GM18498 (cell line): ENCODE results near the gene DLGAP5.

ENCODE experiments used
- ATAC-seq: cut with Tn5 transposase; IDR thresholded peaks from one replicate; pipeline ENCODE4 v1.9.1; 2021; ENCODE audit warnings: mild to moderate bottlenecking, moderate library complexity; ENCODE audit not compliant: unreplicated experiment

The DLGAP5 gene, protein sequence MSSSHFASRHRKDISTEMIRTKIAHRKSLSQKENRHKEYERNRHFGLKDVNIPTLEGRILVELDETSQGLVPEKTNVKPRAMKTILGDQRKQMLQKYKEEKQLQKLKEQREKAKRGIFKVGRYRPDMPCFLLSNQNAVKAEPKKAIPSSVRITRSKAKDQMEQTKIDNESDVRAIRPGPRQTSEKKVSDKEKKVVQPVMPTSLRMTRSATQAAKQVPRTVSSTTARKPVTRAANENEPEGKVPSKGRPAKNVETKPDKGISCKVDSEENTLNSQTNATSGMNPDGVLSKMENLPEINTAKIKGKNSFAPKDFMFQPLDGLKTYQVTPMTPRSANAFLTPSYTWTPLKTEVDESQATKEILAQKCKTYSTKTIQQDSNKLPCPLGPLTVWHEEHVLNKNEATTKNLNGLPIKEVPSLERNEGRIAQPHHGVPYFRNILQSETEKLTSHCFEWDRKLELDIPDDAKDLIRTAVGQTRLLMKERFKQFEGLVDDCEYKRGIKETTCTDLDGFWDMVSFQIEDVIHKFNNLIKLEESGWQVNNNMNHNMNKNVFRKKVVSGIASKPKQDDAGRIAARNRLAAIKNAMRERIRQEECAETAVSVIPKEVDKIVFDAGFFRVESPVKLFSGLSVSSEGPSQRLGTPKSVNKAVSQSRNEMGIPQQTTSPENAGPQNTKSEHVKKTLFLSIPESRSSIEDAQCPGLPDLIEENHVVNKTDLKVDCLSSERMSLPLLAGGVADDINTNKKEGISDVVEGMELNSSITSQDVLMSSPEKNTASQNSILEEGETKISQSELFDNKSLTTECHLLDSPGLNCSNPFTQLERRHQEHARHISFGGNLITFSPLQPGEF

DNA sequence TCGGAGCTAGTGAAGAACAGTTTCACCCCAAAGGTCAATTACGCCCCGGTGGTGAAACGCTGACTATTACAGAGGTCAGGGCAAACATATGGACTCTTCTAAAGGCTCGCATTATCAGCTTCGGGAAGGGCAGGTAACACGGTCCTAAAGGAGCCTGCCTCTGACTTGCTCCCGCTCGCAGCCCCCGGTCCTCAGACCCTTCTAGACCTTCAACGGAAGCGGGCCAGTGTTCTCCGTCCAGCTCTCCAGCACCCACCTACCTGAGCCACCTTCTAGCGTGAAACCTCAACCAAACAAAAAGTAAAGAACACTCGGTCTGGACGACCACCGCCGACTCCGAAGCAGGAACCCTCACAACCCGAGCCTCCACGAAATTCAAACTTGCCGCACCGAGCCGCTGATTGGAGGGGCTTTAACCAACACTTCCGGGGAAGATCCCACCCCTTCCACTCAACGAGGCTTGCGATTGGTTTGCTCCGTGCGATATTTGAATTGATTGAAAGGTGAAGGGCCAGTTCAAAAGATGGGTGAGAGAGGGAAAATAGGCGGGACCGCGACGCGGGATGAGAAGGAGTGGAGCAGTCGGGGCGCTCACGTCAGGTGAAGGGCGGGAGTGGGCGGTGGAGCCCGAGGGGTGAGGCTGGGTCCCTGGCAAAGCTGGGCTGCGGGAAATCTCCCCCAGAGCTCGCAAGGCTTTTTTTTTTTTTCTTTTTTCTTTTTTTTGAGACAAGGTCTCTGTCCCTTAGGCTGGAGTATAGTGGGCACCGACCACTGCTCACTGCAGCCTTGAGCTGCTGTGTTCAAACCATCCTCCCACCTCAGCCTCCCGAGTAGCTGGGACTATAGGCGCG, at the start of gene DLGAP5:
DLGAP5 (minus strand) TSS at position 383 of the 851 bp plus-strand sequence. CDS start 2,406 bp downstream, outside the sequence.
- ATAC-seq = peak; percentile 97

DNA sequence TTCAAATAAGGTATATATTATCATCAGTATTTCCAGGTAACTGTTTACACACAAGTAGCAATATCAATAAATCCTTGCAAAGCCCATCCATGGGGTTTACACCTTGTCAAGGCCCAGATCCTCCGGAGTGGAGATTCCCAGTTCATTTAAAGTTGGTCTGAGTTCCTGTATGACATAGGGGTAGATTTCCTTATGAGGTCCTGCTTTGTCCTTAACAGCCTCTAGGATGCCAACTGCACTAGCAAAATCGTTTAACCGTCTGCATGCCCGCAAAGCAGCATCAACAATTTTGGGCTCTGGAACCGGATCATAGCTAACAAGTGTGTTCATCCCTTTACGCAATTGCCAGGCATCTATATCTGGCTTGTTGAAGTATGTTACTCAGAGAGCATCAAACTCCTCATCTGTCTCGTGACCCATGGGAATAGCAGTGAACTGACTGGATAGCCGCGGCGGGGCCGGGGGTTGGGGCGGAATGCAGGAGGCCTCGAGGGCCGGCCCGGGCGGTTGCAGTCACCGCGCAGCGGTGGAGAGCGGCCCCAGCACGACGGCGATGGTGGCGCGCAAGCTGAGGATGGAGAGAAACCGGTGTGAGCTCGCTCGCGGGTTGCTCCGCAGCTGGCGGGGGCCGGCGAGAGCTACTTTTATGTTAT, 49.3 kb upstream of the DLGAP5 start:
- ATAC-seq = no peak

DNA sequence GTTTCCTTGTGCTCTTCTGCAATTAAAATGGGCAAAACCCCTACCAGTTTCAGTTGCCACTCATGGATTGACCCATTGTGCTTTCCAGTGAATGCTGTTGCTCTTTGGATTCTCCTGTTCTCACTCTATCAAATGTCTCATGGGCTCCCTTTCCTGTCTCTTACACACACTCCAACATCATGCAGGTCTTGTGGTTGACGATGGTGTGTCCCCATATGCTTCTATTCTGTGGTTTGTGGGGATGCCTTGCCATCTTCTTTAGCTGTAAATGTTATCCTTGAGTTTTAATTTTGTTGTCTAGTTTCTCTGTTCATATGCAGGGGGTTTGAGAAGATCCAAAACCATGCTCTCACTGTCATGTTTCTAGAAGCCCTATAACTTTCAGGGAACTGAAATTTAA, 47.9 kb upstream of the DLGAP5 start:
- no peak for ATAC-seq

DNA sequence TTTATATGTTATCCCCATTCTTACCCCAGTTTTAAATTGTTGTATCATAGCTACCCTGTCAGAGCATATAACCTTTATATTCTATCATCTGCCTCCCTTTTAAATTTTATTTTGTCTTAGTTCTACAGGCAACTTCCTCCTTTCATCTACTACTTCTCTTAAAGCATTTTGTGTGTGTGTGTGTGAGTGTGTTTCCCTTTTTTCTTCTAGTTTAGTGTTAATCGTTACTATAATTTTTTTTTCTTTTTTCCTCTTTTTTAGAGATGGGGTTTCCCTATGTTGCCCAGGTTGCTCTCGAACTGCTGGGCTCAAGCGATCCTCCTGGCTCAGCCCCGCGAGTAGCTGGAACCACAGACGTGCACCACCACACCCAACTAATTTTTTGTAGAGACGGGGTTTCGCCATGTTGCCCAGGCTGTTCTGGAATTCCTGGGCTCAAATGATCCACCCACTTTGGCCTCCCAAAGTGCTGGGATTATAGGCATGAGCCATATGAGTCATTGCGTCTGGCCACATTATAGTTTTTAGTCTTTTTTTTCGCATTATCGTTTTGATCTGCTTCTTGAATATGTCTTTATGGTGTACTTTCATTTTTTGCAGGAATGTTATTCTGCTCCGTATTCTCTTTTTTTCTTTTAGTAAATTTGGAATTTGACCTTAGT, 46.8 kb upstream of the DLGAP5 start:
- ATAC-seq = no peak

DNA sequence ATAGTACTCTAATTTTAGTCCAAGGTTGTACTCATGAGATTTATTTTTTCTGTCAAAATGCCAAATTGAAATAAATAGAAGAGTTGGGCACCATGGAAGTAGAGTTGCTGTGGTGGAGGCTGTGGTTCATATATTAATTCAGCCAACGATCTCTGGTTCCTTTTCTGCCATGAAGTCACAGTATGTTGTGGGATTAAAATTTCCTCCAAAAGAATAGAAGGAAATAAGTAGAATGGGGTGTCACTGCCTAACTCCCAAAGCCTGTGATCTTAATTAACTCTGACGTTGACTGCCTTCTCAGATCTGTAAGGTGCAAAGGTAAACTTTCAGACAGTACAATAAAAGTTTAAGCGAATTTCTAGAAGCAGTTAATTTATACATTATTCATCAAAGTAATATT, 42.2 kb upstream of the DLGAP5 start:
- no peak for ATAC-seq

DNA sequence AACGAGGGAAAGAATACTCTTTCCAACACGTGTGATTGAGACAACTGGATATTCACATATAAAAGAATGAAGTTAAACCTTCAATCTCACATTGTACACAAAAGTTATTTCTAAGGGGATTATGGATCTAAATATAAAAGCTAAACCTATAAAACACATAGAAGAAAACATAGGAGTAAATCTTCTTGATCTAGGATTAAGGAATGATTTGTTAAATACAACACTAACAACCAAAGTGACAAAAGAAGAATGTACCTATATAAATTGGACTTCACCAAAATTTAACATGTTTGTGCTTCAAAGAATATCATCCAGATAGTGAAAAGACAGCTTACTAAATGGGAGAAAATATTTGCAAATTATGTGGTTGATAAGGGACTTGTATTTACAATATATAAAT, 36.9 kb upstream of the DLGAP5 start:
- no peak for ATAC-seq

DNA sequence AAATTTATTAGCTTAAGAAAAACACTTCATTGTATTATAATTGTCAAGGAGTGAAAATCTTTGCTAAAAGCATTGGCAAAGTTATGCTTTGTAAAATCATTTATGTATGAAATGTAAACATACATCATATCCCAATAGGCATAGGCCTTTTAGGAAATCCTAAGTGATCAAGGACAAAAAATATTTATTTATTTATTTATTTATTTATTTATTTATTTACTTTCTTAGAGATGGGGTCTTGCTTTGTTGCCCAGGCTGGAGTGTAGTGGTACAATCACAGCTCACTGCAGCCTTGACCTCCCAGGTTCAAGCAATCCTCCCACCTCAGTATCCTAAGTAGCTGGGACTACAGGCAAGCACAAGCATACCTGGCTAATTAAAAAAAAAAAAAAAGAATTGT, 32.0 kb upstream of the DLGAP5 start:
- ATAC-seq = no peak

DNA sequence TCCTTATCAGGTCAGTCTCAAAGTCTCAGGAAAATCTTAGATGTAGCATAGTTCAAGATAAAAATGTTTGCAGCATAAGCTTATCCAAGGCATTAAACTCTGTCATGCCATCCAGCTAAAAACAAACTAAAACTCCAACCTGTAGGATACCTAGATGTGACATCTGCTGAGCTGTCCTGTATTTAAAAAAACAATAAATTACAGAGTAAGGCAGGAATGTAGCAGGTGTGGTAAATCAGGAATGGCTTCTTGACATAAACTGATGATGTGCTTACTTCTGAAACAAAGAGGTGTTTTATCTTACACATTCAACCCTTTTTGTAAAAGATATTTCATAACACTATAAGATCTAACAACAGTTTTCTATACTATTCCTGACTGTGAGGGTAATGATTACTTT, 30.6 kb upstream of the DLGAP5 start:
- ATAC-seq = no peak

DNA sequence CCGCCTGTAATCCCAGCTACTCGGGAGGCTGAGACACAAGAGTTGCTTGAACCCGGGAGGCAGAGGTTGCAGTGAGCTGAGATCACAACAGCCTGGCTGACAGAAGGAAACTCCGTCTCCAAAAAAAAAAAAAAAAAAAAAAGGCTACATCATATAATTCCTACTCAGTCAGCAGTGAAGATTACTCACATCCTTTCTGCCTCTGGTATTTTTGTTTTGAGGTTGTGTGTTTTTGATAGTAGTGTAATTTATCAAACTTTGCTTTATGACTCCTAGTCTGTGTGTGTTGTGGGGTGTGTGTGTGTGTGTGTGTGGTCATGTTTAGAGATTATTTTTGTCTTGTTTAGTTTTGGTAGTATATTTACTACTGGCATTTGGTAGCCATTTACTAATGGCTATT, 29.8 kb upstream of the DLGAP5 start:
- ATAC-seq = no peak

DNA sequence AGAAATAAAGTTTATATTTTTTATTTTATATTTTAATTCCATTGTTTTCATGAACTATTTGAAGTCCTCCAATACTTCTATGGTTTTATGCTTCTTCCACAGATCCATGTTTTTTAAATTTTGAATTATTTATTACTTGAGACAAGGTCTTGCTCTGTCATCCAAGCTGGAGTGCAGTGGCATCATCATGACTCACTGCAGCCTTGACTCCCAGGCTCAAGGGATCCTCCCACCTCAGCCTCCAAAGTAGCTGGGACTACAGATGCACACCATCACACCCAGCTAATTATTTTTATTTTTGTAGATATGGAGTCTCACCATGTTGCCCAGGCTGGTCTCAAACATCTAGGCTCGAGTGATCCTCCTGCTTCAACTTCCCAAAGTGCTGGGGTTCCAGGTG, 28.8 kb upstream of the DLGAP5 start:
- no peak for ATAC-seq

DNA sequence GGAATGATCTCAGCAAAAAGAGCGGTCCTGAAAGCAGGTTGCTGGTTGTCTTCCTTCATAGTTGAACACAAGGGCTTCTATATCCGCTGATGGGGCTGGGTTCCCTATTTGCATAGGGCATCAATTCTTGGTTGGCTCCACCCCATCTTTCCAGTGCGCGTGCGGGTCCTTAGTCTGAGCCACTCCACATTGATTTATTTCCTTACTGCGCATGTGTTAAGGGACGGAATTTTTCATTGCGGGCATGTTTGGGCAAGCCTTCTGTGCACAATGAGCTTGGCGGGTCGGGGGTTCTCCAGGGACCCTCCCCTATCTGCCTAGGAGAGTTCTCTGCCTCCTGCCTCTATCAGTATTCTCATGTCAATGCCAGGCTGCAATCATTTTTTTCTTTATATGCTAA, 21.2 kb upstream of the DLGAP5 start:
- ATAC-seq = no peak

DNA sequence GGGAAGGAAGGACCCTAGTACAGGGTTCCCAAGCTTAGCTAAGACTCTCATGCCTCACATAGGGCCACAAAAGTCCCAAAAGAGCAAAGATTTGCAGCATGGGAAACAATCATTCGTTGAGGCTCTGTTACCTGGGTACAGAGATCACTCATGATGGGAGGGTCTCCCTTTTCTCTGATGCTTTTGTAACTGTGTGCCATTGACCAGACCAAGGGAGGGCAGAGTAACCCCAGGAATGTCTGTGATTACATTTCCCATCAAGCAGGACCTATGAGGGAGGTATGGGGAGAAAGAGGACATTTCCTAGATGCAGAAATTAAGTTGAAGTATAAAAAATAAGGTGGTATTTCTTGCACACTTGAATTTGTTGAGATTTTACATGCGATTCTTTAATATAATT, 16.4 kb upstream of the DLGAP5 start:
- no peak for ATAC-seq

DNA sequence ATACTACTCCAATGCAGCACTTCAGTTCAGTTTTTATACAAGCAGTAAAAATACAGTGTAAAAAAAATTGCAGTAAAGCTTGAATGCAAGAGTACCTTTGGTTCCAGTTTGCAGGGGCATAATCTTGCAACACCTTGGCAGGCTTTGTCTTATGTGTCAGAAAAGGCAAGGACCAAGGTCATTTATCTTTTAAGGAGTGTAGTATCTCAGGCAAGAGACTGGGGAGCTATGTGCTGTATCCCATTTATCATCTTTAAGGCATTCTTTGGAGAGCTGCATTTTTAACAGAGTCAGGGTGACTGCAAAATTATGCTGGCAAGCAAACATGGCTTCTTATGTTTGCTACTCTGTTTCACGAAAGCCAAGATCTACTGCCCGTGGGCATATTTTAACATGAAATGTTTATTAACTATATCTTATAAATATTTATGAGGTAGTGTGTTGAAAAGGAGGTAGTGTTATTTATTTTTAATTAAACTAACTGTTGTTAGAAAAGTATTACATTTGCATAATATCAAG, 14.8 kb upstream of the DLGAP5 start:
- no peak for ATAC-seq

DNA sequence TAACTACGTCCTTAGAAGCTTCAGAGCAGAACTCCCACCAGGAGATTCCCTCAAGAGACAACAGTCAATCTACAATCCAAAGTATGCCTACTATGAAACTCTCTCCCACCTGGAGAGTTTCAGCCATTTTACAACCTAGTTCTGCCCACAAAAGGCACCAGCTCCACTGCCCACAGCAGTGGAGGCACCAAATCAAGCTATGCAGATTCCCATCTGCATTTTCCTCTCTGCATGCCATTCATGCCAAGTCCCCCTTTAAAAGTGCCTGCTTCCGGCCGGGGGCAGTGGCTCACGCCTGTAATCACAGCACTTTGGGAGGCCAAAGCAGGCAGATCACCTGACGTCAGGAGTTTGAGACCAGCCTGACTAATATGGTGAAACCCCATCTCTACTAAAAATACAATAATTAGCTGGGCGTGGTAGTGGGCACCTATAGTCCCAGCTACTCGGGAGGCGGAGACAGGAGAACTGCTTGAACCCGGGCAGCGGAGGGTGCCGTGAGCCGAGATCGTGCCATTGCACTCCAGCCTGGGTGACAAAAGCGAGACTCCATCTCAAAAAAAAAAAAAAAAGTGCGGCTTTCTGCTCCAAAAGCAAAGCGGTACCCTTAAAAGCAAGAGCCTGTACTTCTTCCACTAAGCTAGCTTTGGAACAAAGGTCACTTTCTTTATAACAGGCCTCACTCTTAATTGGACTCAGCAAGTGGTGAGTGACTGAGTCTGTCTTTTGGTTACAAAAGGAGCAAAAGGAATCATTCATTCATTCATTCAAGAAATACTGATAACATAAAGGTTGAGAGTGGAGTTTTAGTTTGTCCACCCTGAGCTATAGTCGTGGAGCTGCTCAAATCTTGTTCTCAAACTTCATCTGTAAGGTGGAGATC, 10.1 kb upstream of the DLGAP5 start:
- no peak for ATAC-seq

DNA sequence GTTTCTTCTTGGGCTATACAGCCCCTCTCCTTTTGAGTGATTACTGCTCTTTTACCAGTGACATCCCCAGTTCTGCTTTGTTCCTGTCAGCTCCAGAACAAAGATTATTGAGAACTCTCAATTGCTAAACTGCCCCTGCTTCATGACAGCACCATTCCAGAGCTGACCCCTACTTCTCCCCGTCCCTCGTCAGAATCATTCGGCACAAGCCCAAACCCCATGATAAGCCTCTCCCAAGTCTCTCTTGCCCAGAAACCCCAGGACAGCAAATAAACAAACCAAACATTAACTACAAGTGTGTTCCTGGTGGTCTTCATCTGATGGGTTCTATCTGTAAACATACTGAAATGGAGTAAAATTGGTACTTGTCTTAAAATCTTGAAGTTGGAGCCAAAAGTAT, 9.3 kb upstream of the DLGAP5 start:
- no peak for ATAC-seq

DNA sequence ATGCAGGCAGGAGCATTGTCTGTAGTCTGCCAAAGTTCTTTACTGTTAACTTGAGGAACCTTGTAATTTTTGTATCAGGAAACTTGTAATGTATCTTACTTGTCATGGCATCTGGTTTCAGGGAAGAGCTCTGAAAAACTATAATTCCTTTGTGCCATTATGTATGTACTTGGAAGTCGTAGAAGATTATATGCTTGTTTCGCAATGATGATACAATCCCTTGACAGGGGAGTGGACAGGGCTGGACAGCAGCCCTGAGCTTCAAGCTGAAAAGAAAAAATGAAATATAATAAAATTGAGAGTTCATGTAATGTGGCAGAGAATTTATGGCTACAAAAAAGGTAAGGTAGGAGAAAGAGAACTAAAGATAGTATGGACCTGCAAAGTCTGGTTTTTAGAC, 7.4 kb upstream of the DLGAP5 start:
- ATAC-seq = no peak

DNA sequence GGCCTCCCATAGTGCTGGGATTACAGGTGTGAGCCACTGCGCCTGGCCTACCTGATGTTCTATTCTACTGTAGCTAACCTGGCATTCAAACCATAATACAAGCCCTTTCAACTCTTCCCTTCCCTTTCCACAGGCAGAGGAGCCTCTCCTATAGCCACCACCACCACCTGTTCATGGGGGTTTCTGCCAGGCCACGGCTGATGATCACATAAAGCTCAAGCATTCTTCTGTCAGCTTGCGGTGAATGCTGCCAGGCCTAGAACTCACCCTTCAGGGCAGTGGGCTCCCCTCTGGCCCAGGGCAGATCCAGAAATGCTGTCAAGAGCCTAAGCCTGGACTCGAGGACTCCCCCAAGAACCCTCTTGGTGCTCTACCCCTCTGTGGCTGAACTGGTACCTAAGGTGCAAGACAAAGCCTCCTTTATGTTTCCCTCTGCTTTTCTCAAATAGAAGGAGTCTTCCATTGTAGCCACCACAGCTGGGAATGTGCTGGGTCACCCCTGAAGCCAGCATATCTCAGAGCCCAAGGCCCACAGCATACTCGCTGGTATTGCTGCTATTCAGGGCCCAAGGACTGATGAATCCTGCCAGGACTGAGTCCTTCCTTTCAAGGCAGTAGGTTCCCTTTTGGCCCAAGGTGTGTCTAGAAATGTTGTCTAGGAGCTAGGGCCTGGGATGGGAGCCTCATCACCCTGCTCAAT, 3.4 kb upstream of the DLGAP5 start:
- no peak for ATAC-seq

DNA sequence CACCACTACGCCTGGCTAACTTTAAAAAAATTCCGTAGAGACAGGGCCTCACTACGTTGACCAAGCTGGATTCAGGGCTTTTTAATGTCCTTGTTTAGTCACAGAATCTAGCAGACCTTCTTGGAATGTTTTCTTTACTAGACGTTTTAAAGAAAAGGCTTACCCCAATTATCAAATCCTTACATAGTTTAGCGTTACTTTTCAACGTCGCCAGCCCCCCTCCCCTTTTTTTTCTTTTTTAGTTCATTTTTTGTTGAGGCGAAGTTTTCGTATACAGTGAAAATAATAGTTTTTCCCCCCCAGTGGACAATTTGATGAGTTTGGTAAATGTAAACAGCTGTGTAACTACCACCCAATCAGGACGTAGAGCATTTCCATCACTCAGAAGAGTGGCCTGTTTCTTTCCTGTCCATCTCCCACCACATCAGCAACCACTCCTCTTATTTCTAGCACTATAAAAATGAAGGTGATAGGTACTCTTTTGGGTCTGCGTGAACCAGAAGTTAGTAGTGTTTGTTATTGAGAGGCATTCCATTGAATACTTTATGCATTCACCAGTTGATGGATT, 753 bp upstream of the DLGAP5 start:
- ATAC-seq = no peak
